ENCODE data around the gene PTPN6. TPM values are rescaled to one million over a fixed set of nuclear protein-coding genes. Genes with fewer than 3 reads are reported as not detected.

Gene PTPN6
- total and polyA plus RNA-seq, 9 of the 15 experiments (the other 6 are each of a cell fraction or from before 2014, with no cell fraction given), result 1.5 to 5.1 (median 3.9) TPM

- peak; percentile 99 for TF ChIP-seq FIP1L1 (IDR thresholded peaks at IDR 0.05; ENCODE audit: low read depth, low read length, poor library complexity, severe bottlenecking)
- TF ChIP-seq RFX7 (CRISPR knock-in tag; IDR thresholded peaks at IDR 0.05), result no peak
- TF ChIP-seq ZNF699 (CRISPR knock-in tag; IDR thresholded peaks at IDR 0.05; ENCODE audit: insufficient replicate concordance), result no peak
- TF ChIP-seq LCOR (CRISPR knock-in tag; IDR thresholded peaks at IDR 0.05), result peak; percentile 84
- TF ChIP-seq DEAF1 (CRISPR knock-in tag; IDR thresholded peaks at IDR 0.05), result peak; percentile 83
- peak in 1 of 2 experiments; percentile 80; a peak in 1 of 4 replicates for TF ChIP-seq MLLT1 (IDR thresholded peaks at IDR 0.05)
- TF ChIP-seq MAX (CRISPR knock-in tag; IDR thresholded peaks at IDR 0.05), result peak; percentile 64
- TF ChIP-seq NONO (IDR thresholded peaks at IDR 0.05; ENCODE audit: low read depth in 2 of 2, low read length in 1 of 2), result peak in 1 of 2 experiments; percentile 96; a peak in 2 of 4 replicates
- no peak for TF ChIP-seq TSC22D4 (tag; IDR thresholded peaks at IDR 0.05)
- no peak for TF ChIP-seq ZNF197 (CRISPR knock-in tag; IDR thresholded peaks at IDR 0.05; ENCODE audit: low read depth)
- TF ChIP-seq RBFOX2 (IDR thresholded peaks at IDR 0.05; ENCODE audit: low read depth, low read length), result peak; percentile 96
- TF ChIP-seq ZNF24 (IDR thresholded peaks at IDR 0.05), result no peak
- TF ChIP-seq AFF1 (IDR thresholded peaks at IDR 0.05; ENCODE audit: low read depth in 1 of 2, partially characterized antibody in 2 of 2), result no peak
- TF ChIP-seq MNT (conservative IDR thresholded peaks at IDR 0.05), result no peak; a peak in 2 of 4 replicates
- TF ChIP-seq ID3 (CRISPR knock-in tag; IDR thresholded peaks at IDR 0.05), result no peak
- peak; percentile 71; the same call in 1 of the 2 replicates for TF ChIP-seq ID3 (tag; IDR thresholded peaks at IDR 0.05)
- TF ChIP-seq RBM39 (optimal IDR thresholded peaks at IDR 0.05; ENCODE audit: low read depth, low read length), result no peak
Observed at GRCh38 chr12:6944381-6945186, 6.6 kb upstream of the PTPN6 start (continued).

Measured in K562 (cell line).